Measurements from ENCODE around the gene WDR64.

DNA sequence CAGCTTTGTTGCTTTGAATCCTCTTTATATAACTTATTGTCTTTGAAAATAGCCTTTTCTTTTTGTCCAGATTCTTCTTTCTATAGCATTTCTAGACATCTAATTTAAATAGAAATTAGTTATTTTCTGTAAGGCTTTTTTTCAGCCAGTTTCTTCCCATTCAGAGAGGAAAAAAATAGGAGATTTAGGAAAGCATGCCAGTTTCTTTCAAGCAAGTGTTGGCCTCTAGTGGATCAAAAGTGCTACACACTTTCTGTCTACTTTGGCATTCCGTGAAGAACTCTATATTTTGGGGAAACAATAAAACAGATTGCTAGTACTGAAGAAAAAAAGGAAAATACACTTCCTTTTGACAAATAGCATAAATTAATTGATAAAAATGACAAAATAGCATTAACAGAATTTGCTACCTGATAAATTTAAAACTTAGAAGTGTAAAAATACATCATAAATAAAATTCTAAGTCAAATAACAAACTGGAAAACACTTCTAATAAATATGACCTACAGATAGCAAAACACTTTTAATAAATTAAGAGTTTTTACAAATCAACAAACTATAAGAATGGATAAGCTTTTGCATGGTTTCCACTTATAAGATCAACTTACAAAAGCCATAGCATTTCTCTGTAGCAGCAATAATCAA, 182.8 kb downstream of the WDR64 start:
- TF ChIP-seq CHD4 (IDR thresholded peaks at IDR 0.05; ENCODE audit: borderline replicate concordance) (no peak), HDAC2 (IDR thresholded peaks at IDR 0.05) (no peak), PHF8 (IDR thresholded peaks at IDR 0.05; ENCODE audit: borderline replicate concordance, low read depth) (no peak), POLR2A (IDR thresholded peaks at IDR 0.05; ENCODE audit: low read length) (no peak), POLR2AphosphoS2 (conservative IDR thresholded peaks at IDR 0.05; ENCODE audit: low read length) (no peak), EHF (CRISPR knock-in tag; IDR thresholded peaks at IDR 0.05) (no peak), CEBPB (IDR thresholded peaks at IDR 0.05) (no peak)
- TF ChIP-seq, protein P1, sequence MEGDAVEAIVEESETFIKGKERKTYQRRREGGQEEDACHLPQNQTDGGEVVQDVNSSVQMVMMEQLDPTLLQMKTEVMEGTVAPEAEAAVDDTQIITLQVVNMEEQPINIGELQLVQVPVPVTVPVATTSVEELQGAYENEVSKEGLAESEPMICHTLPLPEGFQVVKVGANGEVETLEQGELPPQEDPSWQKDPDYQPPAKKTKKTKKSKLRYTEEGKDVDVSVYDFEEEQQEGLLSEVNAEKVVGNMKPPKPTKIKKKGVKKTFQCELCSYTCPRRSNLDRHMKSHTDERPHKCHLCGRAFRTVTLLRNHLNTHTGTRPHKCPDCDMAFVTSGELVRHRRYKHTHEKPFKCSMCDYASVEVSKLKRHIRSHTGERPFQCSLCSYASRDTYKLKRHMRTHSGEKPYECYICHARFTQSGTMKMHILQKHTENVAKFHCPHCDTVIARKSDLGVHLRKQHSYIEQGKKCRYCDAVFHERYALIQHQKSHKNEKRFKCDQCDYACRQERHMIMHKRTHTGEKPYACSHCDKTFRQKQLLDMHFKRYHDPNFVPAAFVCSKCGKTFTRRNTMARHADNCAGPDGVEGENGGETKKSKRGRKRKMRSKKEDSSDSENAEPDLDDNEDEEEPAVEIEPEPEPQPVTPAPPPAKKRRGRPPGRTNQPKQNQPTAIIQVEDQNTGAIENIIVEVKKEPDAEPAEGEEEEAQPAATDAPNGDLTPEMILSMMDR (IDR thresholded peaks at IDR 0.05) = peak; percentile 87
- TF ChIP-seq, protein P2, sequence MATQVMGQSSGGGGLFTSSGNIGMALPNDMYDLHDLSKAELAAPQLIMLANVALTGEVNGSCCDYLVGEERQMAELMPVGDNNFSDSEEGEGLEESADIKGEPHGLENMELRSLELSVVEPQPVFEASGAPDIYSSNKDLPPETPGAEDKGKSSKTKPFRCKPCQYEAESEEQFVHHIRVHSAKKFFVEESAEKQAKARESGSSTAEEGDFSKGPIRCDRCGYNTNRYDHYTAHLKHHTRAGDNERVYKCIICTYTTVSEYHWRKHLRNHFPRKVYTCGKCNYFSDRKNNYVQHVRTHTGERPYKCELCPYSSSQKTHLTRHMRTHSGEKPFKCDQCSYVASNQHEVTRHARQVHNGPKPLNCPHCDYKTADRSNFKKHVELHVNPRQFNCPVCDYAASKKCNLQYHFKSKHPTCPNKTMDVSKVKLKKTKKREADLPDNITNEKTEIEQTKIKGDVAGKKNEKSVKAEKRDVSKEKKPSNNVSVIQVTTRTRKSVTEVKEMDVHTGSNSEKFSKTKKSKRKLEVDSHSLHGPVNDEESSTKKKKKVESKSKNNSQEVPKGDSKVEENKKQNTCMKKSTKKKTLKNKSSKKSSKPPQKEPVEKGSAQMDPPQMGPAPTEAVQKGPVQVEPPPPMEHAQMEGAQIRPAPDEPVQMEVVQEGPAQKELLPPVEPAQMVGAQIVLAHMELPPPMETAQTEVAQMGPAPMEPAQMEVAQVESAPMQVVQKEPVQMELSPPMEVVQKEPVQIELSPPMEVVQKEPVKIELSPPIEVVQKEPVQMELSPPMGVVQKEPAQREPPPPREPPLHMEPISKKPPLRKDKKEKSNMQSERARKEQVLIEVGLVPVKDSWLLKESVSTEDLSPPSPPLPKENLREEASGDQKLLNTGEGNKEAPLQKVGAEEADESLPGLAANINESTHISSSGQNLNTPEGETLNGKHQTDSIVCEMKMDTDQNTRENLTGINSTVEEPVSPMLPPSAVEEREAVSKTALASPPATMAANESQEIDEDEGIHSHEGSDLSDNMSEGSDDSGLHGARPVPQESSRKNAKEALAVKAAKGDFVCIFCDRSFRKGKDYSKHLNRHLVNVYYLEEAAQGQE (IDR thresholded peaks at IDR 0.05) = no peak

All from A549 (cell line).